Thymus (tissue), 11 donors: ENCODE measurements around the gene C2CD4A. TPM values are rescaled to one million over a fixed set of nuclear protein-coding genes. Genes with fewer than 3 reads are reported as not detected.
"Not testable (repeated sequence)": the region's sequence is repeated elsewhere in the genome, so short reads cannot be mapped to it uniquely, and the experiment has no call there.

ENCODE experiments used
- DNase-seq, 9 donors: peaks; one replicate each; pipeline ENCODE4 v3.0.0-alpha.2; 2013; ENCODE audit warnings: low spot score in 9 of 9, low read depth in 6 of 9, missing footprints in 1 of 9
- H3K27ac ChIP-seq, 2 donors: one replicate each; pipeline ENCODE4 v1.5.1; 2013; ENCODE audit warnings: control low read depth in 1 of 2, low read depth in 1 of 2, low read length in 1 of 2, mild to moderate bottlenecking in 1 of 2, moderate library complexity in 1 of 2
- H3K27me3 ChIP-seq, 2 donors: one replicate each; pipeline ENCODE4 v1.5.1; 2013; ENCODE audit warnings: low read length in 1 of 2; ENCODE audit not compliant: control insufficient read depth in 2 of 2, insufficient read depth in 1 of 2
- H3K36me3 ChIP-seq, 2 donors: one replicate each; pipeline ENCODE4 v1.5.1; 2013; ENCODE audit warnings: low read length in 1 of 2, mild to moderate bottlenecking in 1 of 2, moderate library complexity in 1 of 2; ENCODE audit not compliant: control insufficient read depth in 2 of 2, insufficient read depth in 2 of 2
- H3K4me1 ChIP-seq, 2 donors: one replicate each; pipeline ENCODE4 v1.5.1; 2013; ENCODE audit warnings: low read length in 2 of 2; ENCODE audit not compliant: control insufficient read depth in 2 of 2, insufficient read depth in 2 of 2
- H3K4me3 ChIP-seq, 2 donors: one replicate each; pipeline ENCODE4 v1.5.1; 2013; ENCODE audit warnings: low read length in 2 of 2, control low read depth in 1 of 2, mild to moderate bottlenecking in 1 of 2
- H3K9me3 ChIP-seq, 2 donors: one replicate each; pipeline ENCODE4 v1.5.1; 2013; ENCODE audit warnings: low read length in 1 of 2, mild to moderate bottlenecking in 1 of 2; ENCODE audit not compliant: control insufficient read depth in 2 of 2, insufficient read depth in 1 of 2
- WGBS: extraction: QIAGEN DNeasy Blood & Tissue Kit; methylation state at CpG from one replicate; pipeline ENCODE4 v1.1.7; 2013; 5-methylcytosine and 5-hydroxymethylcytosine counted together
- polyA plus RNA-seq: library from polyadenylated mRNA; stranded (reverse); fragments of 200-250 nt; gene quantifications from one replicate; pipeline ENCODE4 v1.2.3, GENCODE V29; 2013
- total RNA-seq: library from RNA; stranded (reverse); fragments of 120-200 nt; gene quantifications from one replicate; pipeline ENCODE4 v1.2.4, GENCODE V29; 2013
- donor health status: healthy.

The C2CD4A gene
- total and polyA plus RNA-seq, 2 donors, result 0.66 to 11.6 TPM

DNA sequence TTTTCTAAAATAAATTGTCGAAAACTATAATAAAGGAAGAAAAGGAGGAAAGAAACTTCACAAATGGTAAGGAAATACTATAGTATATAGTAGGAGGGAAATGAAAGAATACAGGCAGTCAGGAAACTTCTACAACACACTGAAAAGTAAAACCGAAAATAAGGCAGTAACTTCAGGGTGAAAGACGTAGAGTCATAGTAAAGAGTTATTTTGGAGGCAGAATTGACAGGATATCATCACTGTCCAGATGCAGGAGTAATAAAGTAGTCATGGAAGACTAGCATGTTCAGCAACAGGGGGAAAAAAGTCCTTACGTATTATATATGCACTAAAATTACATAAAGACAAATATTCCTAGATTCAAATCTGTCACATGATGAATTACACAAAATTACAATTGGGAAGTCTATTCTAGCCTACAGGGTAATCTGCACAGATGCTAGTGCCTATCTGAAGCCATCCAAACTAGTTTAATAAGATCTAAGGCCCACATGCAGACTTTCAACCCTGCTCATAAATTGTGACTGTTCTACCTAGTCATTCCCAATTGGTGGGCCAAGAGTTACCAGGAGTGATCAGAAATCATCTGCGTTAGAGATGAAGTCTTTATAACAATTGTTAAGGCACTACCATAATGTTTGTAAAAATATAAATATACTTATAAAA lies 20.6 kb upstream of the C2CD4A start:
- WGBS, result 67% methylated on average over 5 of the region's 5 CpGs
- Histone ChIP-seq H3K27ac (no peak overlapping the region), H3K4me3 (no peak overlapping the region), H3K27me3 (no peaks in the 10 kb centered on the region), H3K9me3 (no peaks in the 10 kb centered on the region), H3K36me3 (no peaks in the 10 kb centered on the region), H3K4me1 (no peaks in the 10 kb centered on the region)
- DNase-seq, result no peak

DNA sequence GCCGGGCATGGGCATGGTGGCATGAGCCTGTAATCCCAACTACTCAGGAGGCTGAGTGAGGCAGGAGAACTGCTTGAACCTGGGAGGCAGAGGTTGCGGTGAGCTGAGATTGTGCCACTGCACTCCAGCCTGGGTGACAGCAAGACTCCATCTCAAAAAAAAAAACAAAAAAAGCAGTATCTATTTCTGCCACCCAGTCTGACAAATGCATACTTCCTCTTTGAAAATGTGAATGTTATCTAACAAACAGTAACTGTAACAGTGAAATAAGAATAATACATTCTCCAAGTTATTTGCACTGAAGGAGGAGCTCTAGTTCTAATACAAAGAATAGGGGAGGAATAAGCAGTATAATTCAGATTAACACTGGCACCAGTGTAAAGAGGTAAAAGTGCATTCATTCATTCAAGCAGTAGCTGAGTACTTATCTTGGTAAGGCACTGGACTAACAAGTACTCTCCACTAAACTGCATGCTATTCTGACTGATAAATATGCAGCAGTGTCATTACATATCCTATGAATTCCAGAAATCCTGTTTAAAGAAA lies 19.4 kb upstream of the C2CD4A start:
- WGBS, result 82% methylated on average over 2 of the region's 2 CpGs
- Histone ChIP-seq H3K36me3 (no peaks in the 10 kb centered on the region), H3K4me3 (no peak overlapping the region), H3K27me3 (no peaks in the 10 kb centered on the region), H3K4me1 (no peaks in the 10 kb centered on the region), H3K27ac (no peak overlapping the region), H3K9me3 (no peaks in the 10 kb centered on the region)
- DNase-seq, result no peak

DNA sequence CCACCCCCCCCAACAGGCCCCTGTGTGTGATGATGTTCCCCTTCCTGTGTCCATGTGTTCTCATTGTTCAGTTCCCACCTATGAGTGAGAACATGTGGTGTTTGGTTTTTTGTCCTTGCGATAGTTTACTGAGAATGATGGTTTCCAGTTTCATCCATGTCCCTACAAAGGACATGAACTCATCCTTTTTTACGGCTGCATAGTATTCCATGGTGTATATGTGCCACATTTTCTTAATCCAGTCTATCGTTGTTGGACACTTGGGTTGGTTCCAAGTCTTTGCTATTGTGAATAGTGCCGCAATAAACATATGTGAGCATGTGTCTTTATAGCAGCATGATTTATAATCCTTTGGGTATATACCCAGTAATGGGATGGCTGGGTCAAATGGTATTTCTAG lies 18.5 kb upstream of the C2CD4A start:
- H3K27me3 ChIP-seq, DNase-seq, H3K9me3 ChIP-seq, H3K27ac ChIP-seq, H3K4me3 ChIP-seq, H3K36me3 ChIP-seq, H3K4me1 ChIP-seq: not testable (repeated sequence)
- WGBS, result 94% methylated on average over 4 of the region's 4 CpGs

DNA sequence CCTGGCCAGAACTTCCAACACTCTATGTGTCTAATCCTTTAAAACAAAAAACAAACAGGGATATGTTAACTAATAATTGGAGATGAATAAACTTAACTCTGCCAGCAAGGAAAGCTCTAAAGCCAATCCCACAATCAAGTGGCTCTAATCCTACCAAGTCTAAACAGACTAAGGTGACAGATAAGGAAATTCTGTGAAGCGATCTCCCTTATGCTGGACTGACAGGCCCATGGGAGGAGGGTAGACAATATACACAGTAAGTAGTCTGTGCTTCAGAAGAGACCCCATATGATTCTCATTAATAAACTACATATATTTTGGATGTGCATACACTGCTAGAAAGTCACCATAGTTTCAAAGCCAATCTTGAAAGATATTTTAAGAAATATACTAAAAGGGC lies 16.7 kb upstream of the C2CD4A start:
- WGBS, result 98% methylated on average over 1 of the region's 1 CpG
- H3K27ac ChIP-seq, result no peak overlapping the region
- no peaks in the 10 kb centered on the region for H3K27me3 ChIP-seq
- no peaks in the 10 kb centered on the region for H3K9me3 ChIP-seq
- DNase-seq, result no peak
- no peaks in the 10 kb centered on the region for H3K36me3 ChIP-seq
- no peak overlapping the region for H3K4me3 ChIP-seq
- no peaks in the 10 kb centered on the region for H3K4me1 ChIP-seq

DNA sequence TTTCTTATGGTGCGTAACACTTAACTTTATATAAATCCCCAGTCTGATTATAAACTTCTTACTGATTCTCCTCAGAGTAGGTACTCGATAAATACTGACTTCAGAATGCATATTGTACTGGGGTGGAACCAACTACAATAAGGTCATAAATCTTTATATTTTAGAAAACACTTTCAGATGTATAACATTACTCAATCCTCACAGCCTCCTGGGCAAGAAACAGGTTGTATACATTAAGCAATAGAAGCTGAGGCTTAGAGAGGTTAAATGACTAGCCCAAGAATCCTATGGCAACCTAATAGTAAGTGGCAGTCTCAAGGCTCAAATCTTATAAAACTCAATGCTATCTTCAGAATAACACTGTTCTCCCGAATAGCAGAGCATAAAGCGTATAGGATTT lies 15.6 kb upstream of the C2CD4A start:
- Histone ChIP-seq H3K36me3 (no peaks in the 10 kb centered on the region), H3K27ac (no peak overlapping the region), H3K27me3 (no peaks in the 10 kb centered on the region), H3K9me3 (no peaks in the 10 kb centered on the region), H3K4me1 (no peaks in the 10 kb centered on the region), H3K4me3 (no peak overlapping the region)
- DNase-seq, result no peak
- 96% methylated on average over 4 of the region's 4 CpGs for WGBS

DNA sequence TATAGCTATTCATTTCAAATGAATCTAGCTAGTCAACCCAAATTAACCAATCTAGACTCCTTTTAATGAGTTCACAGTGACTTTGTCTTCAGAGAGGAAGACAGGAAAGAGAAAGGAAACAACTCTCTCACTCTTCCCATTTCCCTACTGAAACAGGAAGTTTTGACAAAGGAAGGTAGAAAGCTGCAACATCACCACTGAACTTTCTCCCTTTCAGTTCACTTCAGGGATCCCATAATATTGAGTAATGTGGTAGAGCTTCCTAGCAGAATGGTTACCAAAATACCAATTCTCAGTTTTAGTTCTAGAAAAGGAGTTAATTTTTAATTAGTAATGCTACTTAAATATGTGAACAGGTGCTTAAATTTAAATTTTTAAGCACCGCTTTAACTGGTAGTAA lies 14.1 kb upstream of the C2CD4A start:
- no peaks in the 10 kb centered on the region for H3K4me1 ChIP-seq
- 96% methylated on average over 1 of the region's 1 CpG for WGBS
- no peak for DNase-seq
- H3K4me3 ChIP-seq, result no peak overlapping the region
- no peaks in the 10 kb centered on the region for H3K27me3 ChIP-seq
- H3K27ac ChIP-seq, result no peak overlapping the region
- H3K9me3 ChIP-seq, result no peaks in the 10 kb centered on the region
- no peaks in the 10 kb centered on the region for H3K36me3 ChIP-seq

DNA sequence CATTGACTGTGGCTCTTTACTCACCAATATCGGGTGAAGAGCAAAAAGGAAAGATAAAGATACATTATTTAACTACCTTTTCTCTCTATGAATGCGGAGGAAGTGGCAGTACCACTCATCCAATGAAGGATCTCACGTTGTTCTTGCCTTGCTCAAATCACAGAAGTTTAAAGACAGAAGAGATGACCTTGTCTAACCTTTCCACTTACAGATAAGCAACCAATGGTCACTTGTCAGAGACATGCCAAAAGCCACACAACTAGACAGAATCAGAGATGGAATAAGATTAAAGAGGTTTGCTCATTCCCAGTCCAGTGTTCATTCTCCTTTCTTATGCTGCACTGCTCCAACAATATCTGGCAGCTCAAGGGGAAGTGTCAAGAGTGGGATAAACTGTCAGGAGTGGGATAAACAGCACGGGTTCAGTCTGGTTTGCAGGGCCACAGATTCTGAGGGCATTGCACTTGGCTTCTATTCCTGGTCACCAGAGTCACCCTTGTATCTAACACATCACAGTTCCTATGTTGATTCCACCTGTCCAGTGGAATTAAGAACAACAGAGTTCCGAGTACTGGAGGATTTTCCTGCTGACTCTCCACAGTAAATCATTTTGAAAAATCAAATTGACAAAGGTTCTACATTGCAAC lies 13.2 kb upstream of the C2CD4A start:
- H3K4me1 ChIP-seq, result no peaks in the 10 kb centered on the region
- H3K27ac ChIP-seq, result no peak overlapping the region
- WGBS, result 77% methylated on average over 5 of the region's 5 CpGs
- H3K36me3 ChIP-seq, result no peaks in the 10 kb centered on the region
- H3K9me3 ChIP-seq, result no peaks in the 10 kb centered on the region
- no peaks in the 10 kb centered on the region for H3K27me3 ChIP-seq
- no peak for DNase-seq
- H3K4me3 ChIP-seq, result no peak overlapping the region

DNA sequence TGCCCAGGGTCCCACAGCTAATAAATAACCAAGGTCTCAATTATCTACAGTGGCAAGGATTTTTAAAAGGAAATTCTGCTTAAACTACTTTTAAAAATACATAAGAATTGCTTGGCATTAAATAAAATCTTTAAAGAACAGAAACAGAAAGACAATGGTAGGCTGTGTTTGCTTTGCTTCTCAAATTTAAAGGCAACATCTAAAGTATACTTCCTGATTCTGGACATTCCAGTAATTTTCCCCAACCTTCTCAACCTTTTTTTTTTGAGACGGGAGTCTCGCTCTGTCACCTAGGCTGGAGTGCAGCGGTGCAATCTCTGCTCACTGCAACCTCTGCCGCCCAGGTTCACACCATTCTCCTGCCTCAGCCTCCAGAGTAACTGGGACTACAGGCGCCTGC lies 11.8 kb upstream of the C2CD4A start:
- Histone ChIP-seq H3K4me3 (no peak overlapping the region), H3K4me1 (peaks cover 0 to 4% of the 10 kb centered on the region in 2 donors), H3K27me3 (no peaks in the 10 kb centered on the region), H3K36me3 (no peaks in the 10 kb centered on the region), H3K27ac (no peak overlapping the region), H3K9me3 (no peaks in the 10 kb centered on the region)
- WGBS, result 95% methylated on average over 5 of the region's 5 CpGs
- no peak for DNase-seq

DNA sequence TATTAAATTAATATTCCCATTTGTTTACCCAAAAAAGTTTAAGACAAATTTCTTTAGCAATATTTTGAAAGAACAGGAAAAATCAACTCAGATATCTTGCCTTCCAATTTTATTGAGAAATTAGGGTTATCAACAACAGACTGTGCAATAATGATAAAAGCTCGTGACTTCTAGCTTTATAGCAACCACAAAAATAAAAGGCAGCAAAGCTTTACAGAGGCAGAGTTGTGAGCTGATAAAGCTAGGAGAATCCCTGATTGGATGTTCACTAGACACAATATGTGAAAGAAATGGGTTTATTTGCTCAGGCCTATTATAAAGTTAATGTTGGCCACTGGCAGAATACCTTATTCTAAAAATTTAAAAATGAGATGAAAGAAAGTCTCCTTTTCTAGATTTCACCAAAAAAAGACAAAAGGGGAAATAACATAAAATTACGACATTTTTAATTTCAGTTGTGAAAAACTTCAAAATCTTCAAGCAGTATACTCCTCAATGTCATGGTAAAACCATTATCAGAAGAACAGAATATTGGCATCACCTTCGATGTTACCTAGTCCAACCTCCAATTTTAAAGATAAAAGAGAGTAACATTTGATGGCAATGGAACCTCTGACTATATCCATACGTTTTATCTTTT lies 9.3 kb upstream of the C2CD4A start:
- H3K36me3 ChIP-seq, result no peaks in the 10 kb centered on the region
- peaks cover 3 to 6% of the 10 kb centered on the region in 2 donors for H3K4me1 ChIP-seq
- H3K27me3 ChIP-seq, result peaks cover 3 to 5% of the 10 kb centered on the region in 2 donors
- no peak for DNase-seq
- H3K27ac ChIP-seq, result no peak overlapping the region
- H3K4me3 ChIP-seq, result no peak overlapping the region
- no peaks in the 10 kb centered on the region for H3K9me3 ChIP-seq
- 95% methylated on average over 4 of the region's 4 CpGs for WGBS
